Pancreas (tissue), 10 donors: ENCODE data around the gene PRKCA. TPM values are rescaled to one million over a fixed set of nuclear protein-coding genes. Genes with fewer than 3 reads are reported as not detected.

Experiments
- ATAC-seq, 4 donors: fragments of 200-7000 bp; cut with Tn5 transposase; one replicate each; pipeline versions ENCODE4 v1.8.0 to v1.9.1; 2020; ENCODE audit warnings: mild to moderate bottlenecking in 4 of 4, moderate library complexity in 4 of 4
- DNase-seq, 6 donors: peaks; one replicate each; pipeline ENCODE4 v3.0.0-alpha.2; 2020
- FAIRE-seq: peaks from 2 replicates; lab custom pipeline; 2012; peaks lifted over from hg19 to GRCh38; lab: Jason Lieb, UNC
- H3K27ac ChIP-seq, 4 donors: fragments of 200-600 bp; sonication (generic); 1 replicate in 3 of 4; 2 replicates in 1 of 4; pipeline versions ENCODE4 v1.5.0 to v1.8.0; 2020
- H3K27me3 ChIP-seq, 4 donors: fragments of 200-600 bp; one replicate each; pipeline ENCODE4 v1.8.0; 2021
- H3K36me3 ChIP-seq, 3 donors: fragments of 200-600 bp; sonication (generic) in 1 of 3; one replicate each; pipeline versions ENCODE4 v1.5.0 to v1.8.0; 2020 to 2021
- H3K4me1 ChIP-seq, 3 donors: fragments of 200-600 bp; one replicate each; pipeline ENCODE4 v1.8.0; 2021
- H3K4me3 ChIP-seq, 4 donors: fragments of 200-600 bp; sonication (generic) in 2 of 4; one replicate each; pipeline versions ENCODE4 v1.5.0 to v1.8.0; 2020 to 2021
- H3K9me3 ChIP-seq, 4 donors: fragments of 200-600 bp; one replicate each; pipeline ENCODE4 v1.8.0; 2021
- WGBS, 2 donors: extraction: QIAGEN DNeasy Blood & Tissue Kit; methylation state at CpG; one replicate each; pipeline ENCODE4 v1.1.7; 2013; 5-methylcytosine and 5-hydroxymethylcytosine counted together
- intact Hi-C, 3 donors: fragments of 100-400 bp; cut with DNase I; formaldehyde crosslinking; loops; one replicate each; pipeline versions ENCODE4 v1.11.1 to v1.14.2; 2022
- polyA plus RNA-seq, 2 donors: library from polyadenylated mRNA; stranded (reverse); fragments of 200-250 nt; gene quantifications; one replicate each; pipeline ENCODE4 v1.2.3, GENCODE V29; 2013
- total RNA-seq, 6 donors: library from RNA; stranded (reverse); fragmentation: NEBNext Ultra II Directional in 4 of 6; extraction: Animal tissue kit (Norgen Biotek cat#: 25700) in 4 of 6; gene quantifications; one replicate each; pipeline versions ENCODE4 v1.2.1 to v1.2.4, GENCODE V29; 2021 to 2023
- TF ChIP-seq, protein P1 (sequence below), 4 donors: fragments of 200-600 bp; sonication (generic) in 3 of 4; IDR thresholded peaks; one replicate each; pipeline versions ENCODE4 v1.5.0 to v1.8.0; 2021; ENCODE audit warnings: antibody characterized with exemption in 4 of 4
- donor health status: healthy with polysubstance abuse.
- donor health status: DM: no; HTN: no; CAD: no; lungs with moderate emphysema.
- donor health status: DM: no; HTN: no; CAD: no.
- donor health status: control.
- donor health status: control.
- donor health status: Bipolar disorder and iron deficiency.
- donor health status: DM: yes; HTN: yes; CAD: no.
- donor health status: DM: no; HTN: no; CAD: no.
- donor health status: DM: no; HTN: no; CAD: no.
- donor health status: DM: yes; HTN: yes; CAD: no.

Gene PRKCA
- total and polyA plus RNA-seq, 8 donors = 3.5 to 22.3 (median 10.2) TPM

DNA sequence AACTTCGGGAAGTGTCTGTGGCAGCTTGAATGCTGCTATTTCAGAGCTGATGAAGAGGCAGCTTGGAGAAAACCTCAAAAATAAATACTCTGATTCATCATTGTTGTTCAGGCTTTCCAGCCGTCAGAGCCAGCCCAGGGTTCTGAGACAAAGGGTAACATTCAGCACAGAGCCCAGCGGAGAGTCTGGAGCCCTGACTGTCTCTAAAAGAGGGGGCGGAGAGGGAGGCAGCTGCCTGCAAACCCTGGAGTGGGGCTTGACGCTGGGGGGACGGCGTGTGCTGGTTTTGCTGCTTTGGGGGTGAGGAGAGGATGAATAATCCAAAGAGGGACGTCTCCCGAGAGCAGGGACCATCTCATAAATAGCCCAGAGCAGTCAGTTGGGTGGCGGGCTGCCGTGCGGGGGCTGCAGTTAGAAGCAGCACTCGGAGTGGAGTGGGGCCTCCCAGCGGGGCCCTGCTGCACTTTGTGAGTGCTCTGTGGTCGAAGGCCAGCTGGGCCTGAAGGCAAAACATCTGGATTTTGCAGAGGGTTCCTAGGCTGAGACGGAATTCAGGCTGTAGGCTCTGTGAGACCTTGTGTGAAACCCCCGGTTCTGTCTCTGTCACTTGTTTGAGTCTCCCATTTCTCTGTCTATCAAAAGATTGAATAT, 237.8 kb downstream of the PRKCA start:
- Histone ChIP-seq H3K27me3 (no peaks in the 10 kb centered on the region), H3K9me3 (no peaks in the 10 kb centered on the region), H3K27ac (no peak overlapping the region), H3K4me1 (no peaks in the 10 kb centered on the region), H3K4me3 (no peak overlapping the region), H3K36me3 (no peaks in the 10 kb centered on the region)
- DNase-seq = peak in 1 of 6 donors; percentile 17
- 84 to 91% methylated on average over 17 of the region's 17 CpGs for WGBS, 2 donors
- intact Hi-C loops = no loop called here
- peak in 3 of 4 donors; percentile 24 to 71 (median 65) for ATAC-seq
- TF ChIP-seq, protein P1, sequence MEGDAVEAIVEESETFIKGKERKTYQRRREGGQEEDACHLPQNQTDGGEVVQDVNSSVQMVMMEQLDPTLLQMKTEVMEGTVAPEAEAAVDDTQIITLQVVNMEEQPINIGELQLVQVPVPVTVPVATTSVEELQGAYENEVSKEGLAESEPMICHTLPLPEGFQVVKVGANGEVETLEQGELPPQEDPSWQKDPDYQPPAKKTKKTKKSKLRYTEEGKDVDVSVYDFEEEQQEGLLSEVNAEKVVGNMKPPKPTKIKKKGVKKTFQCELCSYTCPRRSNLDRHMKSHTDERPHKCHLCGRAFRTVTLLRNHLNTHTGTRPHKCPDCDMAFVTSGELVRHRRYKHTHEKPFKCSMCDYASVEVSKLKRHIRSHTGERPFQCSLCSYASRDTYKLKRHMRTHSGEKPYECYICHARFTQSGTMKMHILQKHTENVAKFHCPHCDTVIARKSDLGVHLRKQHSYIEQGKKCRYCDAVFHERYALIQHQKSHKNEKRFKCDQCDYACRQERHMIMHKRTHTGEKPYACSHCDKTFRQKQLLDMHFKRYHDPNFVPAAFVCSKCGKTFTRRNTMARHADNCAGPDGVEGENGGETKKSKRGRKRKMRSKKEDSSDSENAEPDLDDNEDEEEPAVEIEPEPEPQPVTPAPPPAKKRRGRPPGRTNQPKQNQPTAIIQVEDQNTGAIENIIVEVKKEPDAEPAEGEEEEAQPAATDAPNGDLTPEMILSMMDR (IDR thresholded peaks at IDR 0.05) = no peak
- no peak for FAIRE-seq

DNA sequence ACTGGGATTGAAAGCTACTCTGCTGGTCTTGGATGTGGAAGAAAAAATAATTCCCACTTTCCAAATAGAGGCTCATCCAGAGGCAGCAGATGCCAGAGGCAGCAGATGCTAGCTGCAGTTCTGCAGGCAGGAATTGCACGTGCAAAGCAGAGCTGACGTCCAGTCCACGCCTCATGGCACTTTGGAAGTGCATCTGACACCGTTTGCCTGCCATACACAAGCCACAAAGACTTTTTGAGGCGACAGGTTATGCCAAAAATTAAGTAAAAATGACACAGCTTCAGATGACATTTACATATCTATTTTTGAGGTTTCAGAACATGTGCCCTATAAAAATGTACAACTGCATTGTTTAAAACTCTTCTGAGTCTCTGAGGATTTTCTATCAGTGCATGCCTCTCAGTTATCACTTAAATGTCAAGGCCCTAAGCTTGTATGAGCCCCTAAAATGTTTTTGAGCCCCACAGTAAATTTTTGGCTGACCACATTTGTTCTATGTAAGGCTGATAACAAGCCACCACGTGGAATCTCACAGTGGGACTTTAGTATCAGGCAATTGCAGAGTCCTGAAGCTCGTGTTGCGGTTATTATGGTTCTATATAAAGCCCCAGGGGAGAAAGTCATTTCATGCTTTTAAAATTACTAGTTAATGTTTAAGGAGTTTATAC, 239.2 kb downstream of the PRKCA start:
- TF ChIP-seq, protein P1 (IDR thresholded peaks at IDR 0.05) = no peak
- Histone ChIP-seq H3K27ac (no peak overlapping the region), H3K9me3 (no peaks in the 10 kb centered on the region), H3K27me3 (no peaks in the 10 kb centered on the region), H3K36me3 (no peaks in the 10 kb centered on the region), H3K4me1 (no peaks in the 10 kb centered on the region), H3K4me3 (no peak overlapping the region)
- DNase-seq = no peak
- whole genome bisulfite sequencing, 2 donors = 74 to 78% methylated on average over 8 of the region's 8 CpGs
- no peak for ATAC-seq
- intact Hi-C loops = no loop called here
- no peak for FAIRE-seq

DNA sequence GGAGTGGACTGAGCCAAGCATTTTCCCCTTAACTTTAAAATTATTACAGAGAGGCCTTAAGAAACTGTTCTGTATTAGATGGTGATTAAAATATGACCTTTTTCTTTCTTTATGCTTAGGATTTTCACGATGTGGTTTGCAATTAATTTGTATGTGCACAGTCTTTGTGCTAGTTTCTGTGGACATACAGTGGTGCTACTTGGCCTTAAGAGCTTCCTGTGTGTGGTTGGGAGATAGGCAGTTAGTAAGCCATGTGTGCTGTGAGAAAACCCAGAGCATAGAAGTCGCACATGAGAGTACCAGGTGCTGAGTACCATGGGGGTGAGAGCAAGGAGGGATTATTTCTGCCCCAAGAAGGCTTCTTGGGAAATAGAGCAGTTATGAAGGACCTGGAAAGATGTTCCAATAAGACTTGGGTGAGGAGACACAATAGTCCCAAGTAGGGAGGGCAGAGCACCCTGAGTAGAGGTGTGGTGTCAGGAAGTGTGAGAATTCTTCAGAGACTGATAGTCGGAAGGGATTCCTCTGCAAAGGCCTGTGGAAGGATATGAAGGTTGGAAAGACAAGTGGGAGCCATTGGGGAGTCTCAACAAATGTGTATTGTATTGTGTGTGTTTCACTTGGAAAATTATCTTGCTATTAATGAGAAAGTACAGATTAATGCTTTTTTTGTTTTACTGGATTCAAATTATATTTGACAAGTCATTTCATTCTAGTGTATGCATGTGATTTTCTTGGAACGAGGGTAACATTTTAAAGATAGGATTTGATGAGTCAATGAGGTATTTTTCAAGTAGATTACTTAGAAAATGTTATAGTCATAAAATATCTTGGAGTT, 239.9 kb downstream of the PRKCA start:
- ATAC-seq (peak in 1 of 4 donors; percentile 20), DNase-seq (no peak), FAIRE-seq (no peak)
- H3K9me3 ChIP-seq = no peaks in the 10 kb centered on the region
- no peaks in the 10 kb centered on the region for H3K36me3 ChIP-seq
- WGBS, 2 donors = 63 to 69% methylated on average over 4 of the region's 4 CpGs
- no peak overlapping the region for H3K4me3 ChIP-seq
- intact Hi-C loops = no loop called here
- TF ChIP-seq, protein P1 (IDR thresholded peaks at IDR 0.05) = no peak
- H3K27me3 ChIP-seq = no peaks in the 10 kb centered on the region
- H3K4me1 ChIP-seq = peaks cover 0 to 3% (median 0%) of the 10 kb centered on the region in 3 donors
- no peak overlapping the region for H3K27ac ChIP-seq

DNA sequence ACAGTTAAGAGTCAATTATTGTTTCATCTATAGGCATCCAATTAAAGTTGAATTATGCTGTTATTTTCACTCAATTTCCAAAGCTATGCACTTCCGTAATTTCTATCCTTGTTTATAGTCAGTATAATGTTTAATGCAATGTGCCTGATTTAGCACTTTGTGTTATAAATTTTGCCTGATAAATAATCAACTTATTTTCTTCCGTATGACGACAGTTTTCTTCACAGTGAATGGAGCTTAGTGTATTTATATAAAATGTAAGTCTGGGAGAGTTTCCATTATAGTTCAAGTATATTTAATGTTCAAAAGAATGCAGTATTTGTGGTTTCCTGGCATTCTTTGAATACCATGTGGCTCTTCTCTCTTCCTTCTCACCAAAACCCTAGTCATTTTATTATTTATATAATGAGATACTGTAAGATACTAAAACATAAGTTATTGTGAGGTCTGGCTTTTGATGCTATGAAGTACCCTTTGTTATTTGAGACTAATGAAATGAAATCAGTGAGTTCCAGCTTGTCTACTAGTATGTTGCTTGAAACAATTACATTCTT, 240.6 kb downstream of the PRKCA start:
- Histone ChIP-seq H3K9me3 (no peaks in the 10 kb centered on the region), H3K4me1 (peaks cover 0 to 10% (median 0%) of the 10 kb centered on the region in 3 donors), H3K27me3 (no peaks in the 10 kb centered on the region), H3K4me3 (no peak overlapping the region), H3K27ac (no peak overlapping the region), H3K36me3 (no peaks in the 10 kb centered on the region)
- TF ChIP-seq, protein P1 (IDR thresholded peaks at IDR 0.05) = no peak
- ATAC-seq (no peak), FAIRE-seq (no peak), DNase-seq (no peak)
- WGBS, 2 donors = 87 to 91% methylated on average over 3 of the region's 3 CpGs
- intact Hi-C loops = no loop called here
